ENCODE data around the gene PCSK1N.

DNA sequence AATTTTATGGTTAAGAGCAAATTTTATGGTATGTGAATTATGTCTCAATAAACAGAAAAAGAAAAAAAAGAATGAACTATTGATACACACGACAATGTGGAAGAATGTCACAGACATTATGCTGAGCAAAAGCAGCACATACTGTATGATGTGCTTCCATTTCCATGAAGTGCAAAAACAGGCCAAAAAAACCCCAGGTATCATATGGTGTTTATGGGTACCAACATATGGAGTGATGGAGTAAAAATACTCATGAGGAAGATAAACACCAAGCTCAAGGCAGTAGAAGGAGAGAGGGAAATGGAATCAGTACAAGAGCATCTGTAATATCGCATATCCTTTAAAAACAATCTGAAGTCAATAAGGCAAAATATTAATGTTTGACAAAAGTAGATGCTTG is 53.2 kb downstream of the PCSK1N start:
- TF ChIP-seq POLR2A (IDR thresholded peaks at IDR 0.05; ENCODE audit: low read depth, low read length) (no peak), POLR2AphosphoS5 (IDR thresholded peaks at IDR 0.05; ENCODE audit: low read depth, low read length) (no peak), TAF1 (IDR thresholded peaks at IDR 0.05; ENCODE audit: borderline replicate concordance, low read depth, low read length) (no peak)

Measured in GM12892 (cell line).